Measurements from ENCODE around the gene PEMT.
A peak's percentile ranks its signal among the peaks of the same experiment; 100 is the strongest.

Gene PEMT

GRCh38 chr17:17572010-17572785, 19.3 kb downstream of the PEMT start:
- POLR2A ChIA-PET = interaction anchor here (1.6 kb wide), 1 partner anchor 20 kb away, joined by 4 read pairs; the partner anchor contains the start of gene PEMT
- Histone ChIP-seq H3K4me3 (ENCODE audit: low read depth, low read length) (no peak overlapping the region), H3K9me3 (ENCODE audit: control insufficient read depth, insufficient read depth, low read depth, low read length) (no peaks in the 10 kb centered on the region), H3K36me3 (ENCODE audit: control insufficient read depth in 2 of 2, insufficient read depth in 1 of 2, low read length in 2 of 2) (peaks cover 0 to 24% of the 10 kb centered on the region in 2 experiments; a peak in 2 of 3 replicates), H3K27ac (ENCODE audit: extremely low read depth, low read depth, low read length) (no peak overlapping the region), H3K4me1 (ENCODE audit: control insufficient read depth, insufficient read depth, low read length) (no peaks in the 10 kb centered on the region)
- TF ChIP-seq EGR2 (tag by site-specific recombination; IDR thresholded peaks at IDR 0.05; ENCODE audit: low read depth) = peak; percentile 81
- TF ChIP-seq RBAK (tag by site-specific recombination; IDR thresholded peaks at IDR 0.05) = no peak
- TF ChIP-seq ZNF558 (tag by site-specific recombination; IDR thresholded peaks at IDR 0.05) = no peak
- TF ChIP-seq ZFHX2 (tag by site-specific recombination; conservative IDR thresholded peaks at IDR 0.05) = peak; percentile 62
- TF ChIP-seq ZNF623 (tag by site-specific recombination; IDR thresholded peaks at IDR 0.05) = peak; percentile 58
- no peak for TF ChIP-seq ZEB2 (tag by site-specific recombination; IDR thresholded peaks at IDR 0.05)
- peak; percentile 66 for TF ChIP-seq ZNF664 (tag by site-specific recombination; IDR thresholded peaks at IDR 0.05)
- CTCF ChIA-PET = interaction anchor here (0.6 to 4.1 kb wide), 7 partner anchors 15 to 217 kb away, joined by 3 to 20 read pairs (median 4); no protein-coding TSS in a partner anchor

- TF ChIP-seq ZBTB8A (tag by site-specific recombination; IDR thresholded peaks at IDR 0.05) = no peak
- TF ChIP-seq GLIS1 (tag by site-specific recombination; IDR thresholded peaks at IDR 0.05) = peak; percentile 12; the same call in 1 of the 2 replicates
- H3K9me3 ChIP-seq (ENCODE audit: control insufficient read depth, insufficient read depth, low read depth, low read length) = no peaks in the 10 kb centered on the region
- no peak overlapping the region for H3K27ac ChIP-seq (ENCODE audit: extremely low read depth, low read depth, low read length)
- H3K4me1 ChIP-seq (ENCODE audit: control insufficient read depth, insufficient read depth, low read length) = no peaks in the 10 kb centered on the region
- ChIA-PET CTCF (interaction anchor here (0.6 to 6.7 kb wide), 7 partner anchors 17 to 234 kb away, joined by 3 to 86 read pairs (median 20); partner anchors contain the start of gene RASD1), POLR2A (interaction anchor here (1.0 kb wide), 1 partner anchor 74 kb away, joined by 4 read pairs; the partner anchor contains the start of gene RASD1)
- peaks cover 0 to 14% of the 10 kb centered on the region in 2 experiments; a peak in 2 of 3 replicates for H3K36me3 ChIP-seq (ENCODE audit: control insufficient read depth in 2 of 2, insufficient read depth in 1 of 2, low read length in 2 of 2)
- no peak overlapping the region for H3K4me3 ChIP-seq (ENCODE audit: low read depth, low read length)
Measured at GRCh38 chr17:17570798-17571716, 20.5 kb downstream of the PEMT start.

- H3K27ac ChIP-seq (ENCODE audit: extremely low read depth, low read depth, low read length) = no peak overlapping the region
- ChIA-PET CTCF (interaction anchor here (0.6 to 6.7 kb wide), 13 partner anchors 10 to 234 kb away, joined by 3 to 86 read pairs (median 10); partner anchors contain the start of gene RASD1), POLR2A (interaction anchor here (1.0 kb wide), 1 partner anchor 74 kb away, joined by 4 read pairs; the partner anchor contains the start of gene RASD1)
- no peaks in the 10 kb centered on the region for H3K9me3 ChIP-seq (ENCODE audit: control insufficient read depth, insufficient read depth, low read depth, low read length)
- peaks cover 0 to 7% of the 10 kb centered on the region in 2 experiments; a peak in 2 of 3 replicates for H3K36me3 ChIP-seq (ENCODE audit: control insufficient read depth in 2 of 2, insufficient read depth in 1 of 2, low read length in 2 of 2)
- no peak overlapping the region for H3K4me3 ChIP-seq (ENCODE audit: low read depth, low read length)
- H3K4me1 ChIP-seq (ENCODE audit: control insufficient read depth, insufficient read depth, low read length) = no peaks in the 10 kb centered on the region
- no peak for TF ChIP-seq MZF1 (tag by site-specific recombination; IDR thresholded peaks at IDR 0.05; ENCODE audit: borderline replicate concordance)
- TF ChIP-seq ZIC2 (tag by site-specific recombination; IDR thresholded peaks at IDR 0.05) = no peak
- TF ChIP-seq ZBTB17 (tag by site-specific recombination; IDR thresholded peaks at IDR 0.05) = no peak
- peak; percentile 82 for TF ChIP-seq SCRT2 (tag by site-specific recombination; IDR thresholded peaks at IDR 0.05)
- no peak for TF ChIP-seq ZNF558 (tag by site-specific recombination; IDR thresholded peaks at IDR 0.05)
- no peak for TF ChIP-seq PRDM10 (tag by site-specific recombination; IDR thresholded peaks at IDR 0.05)
- TF ChIP-seq, protein P1, sequence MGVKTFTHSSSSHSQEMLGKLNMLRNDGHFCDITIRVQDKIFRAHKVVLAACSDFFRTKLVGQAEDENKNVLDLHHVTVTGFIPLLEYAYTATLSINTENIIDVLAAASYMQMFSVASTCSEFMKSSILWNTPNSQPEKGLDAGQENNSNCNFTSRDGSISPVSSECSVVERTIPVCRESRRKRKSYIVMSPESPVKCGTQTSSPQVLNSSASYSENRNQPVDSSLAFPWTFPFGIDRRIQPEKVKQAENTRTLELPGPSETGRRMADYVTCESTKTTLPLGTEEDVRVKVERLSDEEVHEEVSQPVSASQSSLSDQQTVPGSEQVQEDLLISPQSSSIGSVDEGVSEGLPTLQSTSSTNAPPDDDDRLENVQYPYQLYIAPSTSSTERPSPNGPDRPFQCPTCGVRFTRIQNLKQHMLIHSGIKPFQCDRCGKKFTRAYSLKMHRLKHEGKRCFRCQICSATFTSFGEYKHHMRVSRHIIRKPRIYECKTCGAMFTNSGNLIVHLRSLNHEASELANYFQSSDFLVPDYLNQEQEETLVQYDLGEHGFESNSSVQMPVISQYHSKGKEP (tag by site-specific recombination; IDR thresholded peaks at IDR 0.05) = no peak
- TF ChIP-seq ZNF19 (tag by site-specific recombination; IDR thresholded peaks at IDR 0.05; ENCODE audit: low read depth) = no peak
Measured at GRCh38 chr17:17570140-17570797, 21.2 kb downstream of the PEMT start.

All from HEK293 (cell line).